DOHH2 (cell line): ENCODE results near the gene PHF11.

ENCODE experiments used
- CTCF ChIP-seq: fragments of 200-600 bp; sonication (generic); IDR thresholded peaks from one replicate; pipeline ENCODE4 v1.5.1; 2014; ENCODE audit warnings: antibody characterized with exemption, mild to moderate bottlenecking, low read depth, low read length; ENCODE audit not compliant: poor library complexity, severe bottlenecking
- EZH2phosphoT487 ChIP-seq: fragments of 200-600 bp; sonication (generic); IDR thresholded peaks from 2 replicates; pipeline ENCODE4 v1.6.1; 2017; ENCODE audit warnings: borderline replicate concordance, mild to moderate bottlenecking, antibody characterized with exemption, low read length, moderate library complexity, mixed read lengths

- TF ChIP-seq CTCF (no peak), EZH2phosphoT487 (no peak)
Measured at GRCh38 chr13:49464621-49465325, 31.0 kb upstream of the PHF11 start.
